HG02970 (cell line): ENCODE measurements around the gene GCNT1.
"Not testable (repeated sequence)": the region's sequence is repeated elsewhere in the genome, so short reads cannot be mapped to it uniquely, and the experiment has no call there.

Experiments
- ATAC-seq: cut with Tn5 transposase; IDR thresholded peaks from one replicate; pipeline ENCODE4 v1.9.1; 2021; ENCODE audit warnings: mild to moderate bottlenecking, moderate library complexity, moderate number of reproducible peaks; ENCODE audit not compliant: unreplicated experiment, low FRiP score

GCNT1 gene

DNA sequence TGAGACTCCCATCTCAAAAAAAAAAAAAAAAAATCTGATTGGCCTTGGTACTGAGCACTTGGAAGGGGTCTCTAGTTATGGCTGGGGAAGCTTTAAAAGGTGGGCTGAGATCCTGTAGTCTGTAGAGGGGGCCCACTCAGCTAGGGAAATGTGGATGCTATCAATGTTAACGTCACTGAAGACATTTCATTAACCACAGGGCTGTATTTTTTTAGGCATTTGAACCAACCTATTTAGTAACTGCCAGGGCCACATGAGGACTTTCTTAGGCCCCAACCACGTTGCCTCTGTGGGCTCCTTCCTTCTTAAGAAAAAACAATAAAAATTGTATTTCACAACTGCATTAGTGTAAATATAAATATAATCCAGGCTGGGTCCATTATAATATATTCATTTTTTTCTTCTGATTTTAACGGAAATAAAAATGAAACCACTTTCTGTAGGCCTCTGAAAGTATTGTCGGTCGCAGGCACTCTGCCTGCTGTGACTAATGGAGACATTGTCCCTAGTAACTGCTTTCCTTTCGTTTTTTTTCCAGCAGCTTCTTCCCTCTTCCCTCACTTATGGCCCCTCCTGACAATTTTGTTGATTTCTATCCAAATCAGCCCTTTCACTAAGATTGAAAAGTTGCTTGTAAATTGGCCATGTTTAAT lies 71.6 kb downstream of the GCNT1 start:
- no peak for ATAC-seq

DNA sequence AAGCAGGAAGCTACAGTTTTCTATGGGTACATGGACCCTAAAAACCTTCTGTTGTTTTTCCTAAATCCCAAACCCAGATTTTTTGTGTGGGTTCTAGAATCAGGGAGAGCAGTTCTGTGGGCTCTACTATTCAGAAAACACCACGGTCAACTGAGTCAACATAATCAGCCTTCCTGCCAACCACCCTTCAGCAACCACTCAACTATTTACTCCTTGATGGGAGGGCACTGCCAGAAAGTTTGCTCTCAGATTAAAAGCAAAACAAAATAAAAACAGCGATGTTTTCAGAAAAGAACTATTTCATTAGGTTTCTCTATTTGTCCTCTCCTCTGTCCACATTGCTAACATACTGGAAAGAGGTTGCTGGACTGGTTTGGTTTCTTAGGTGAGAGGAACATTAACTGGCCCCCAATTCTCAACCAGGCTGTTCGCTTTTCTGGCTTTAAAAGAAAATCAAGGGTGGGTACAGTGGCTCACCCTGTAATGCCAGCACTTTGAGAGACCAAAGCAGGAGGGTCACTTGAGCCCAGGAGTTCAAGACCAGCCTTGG lies 72.3 kb downstream of the GCNT1 start:
- no peak for ATAC-seq

DNA sequence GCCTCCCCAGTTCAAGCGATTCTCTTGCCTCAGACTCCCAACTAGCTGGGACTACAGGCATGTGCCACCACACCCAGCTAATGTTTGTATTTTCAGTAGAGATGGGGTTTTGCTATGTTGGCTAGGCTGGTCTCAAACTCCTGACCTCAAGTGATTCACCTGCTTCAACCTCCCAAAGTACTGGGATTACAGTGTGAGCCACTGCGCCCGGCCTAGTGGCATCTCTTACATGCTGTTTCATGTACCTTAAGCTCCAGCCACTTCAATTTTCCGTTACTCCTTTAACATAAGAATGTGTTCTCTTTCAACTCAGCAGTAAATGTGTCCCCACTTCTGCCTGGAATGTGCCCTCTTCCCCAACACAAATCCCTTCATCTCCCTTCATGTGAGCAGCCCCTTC lies 73.9 kb downstream of the GCNT1 start:
- ATAC-seq, result not testable (repeated sequence)

DNA sequence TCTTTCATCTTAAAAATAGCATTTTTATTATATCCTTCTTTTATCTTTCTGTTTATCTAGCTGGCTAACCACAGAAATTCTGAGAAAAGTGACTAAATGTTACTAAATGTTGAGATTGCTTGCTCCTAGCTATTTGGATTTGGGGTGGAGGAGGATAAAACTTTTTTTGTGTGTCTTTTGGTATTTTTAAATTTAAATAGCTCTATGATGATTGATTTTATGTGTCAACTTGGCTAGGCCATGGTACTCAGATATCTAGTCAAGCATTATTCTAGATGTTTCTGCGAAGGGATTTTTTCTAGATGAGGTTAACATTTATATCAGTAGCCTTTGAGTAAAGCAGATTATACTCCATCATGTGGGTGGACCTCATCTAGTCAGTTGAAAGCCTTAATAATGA lies 75.0 kb downstream of the GCNT1 start:
- ATAC-seq, result no peak

DNA sequence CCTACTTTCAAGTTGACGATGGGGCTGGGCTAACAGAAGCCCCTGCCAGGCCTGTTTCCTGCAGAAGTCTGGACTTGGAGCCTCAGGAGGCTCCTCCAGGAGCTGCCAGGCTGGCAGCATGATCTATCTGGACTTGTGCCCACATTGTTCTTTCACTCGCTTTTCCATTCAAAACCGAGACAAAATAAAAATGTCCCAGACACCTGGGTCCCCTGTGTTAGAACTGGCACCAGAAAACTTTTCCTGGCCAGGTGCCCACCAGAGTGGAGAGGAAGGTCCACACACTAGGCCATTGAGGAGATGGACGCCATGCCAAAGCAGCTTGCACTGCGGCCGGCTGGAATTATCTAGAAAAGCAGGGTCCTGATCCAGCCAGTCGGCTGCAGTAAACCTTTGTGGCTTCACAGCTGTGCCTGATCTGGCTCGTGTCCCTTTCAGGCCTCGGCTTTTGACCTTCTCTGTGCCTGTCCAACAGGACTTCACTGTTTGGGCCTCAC lies 78.2 kb downstream of the GCNT1 start:
- ATAC-seq, result no peak

DNA sequence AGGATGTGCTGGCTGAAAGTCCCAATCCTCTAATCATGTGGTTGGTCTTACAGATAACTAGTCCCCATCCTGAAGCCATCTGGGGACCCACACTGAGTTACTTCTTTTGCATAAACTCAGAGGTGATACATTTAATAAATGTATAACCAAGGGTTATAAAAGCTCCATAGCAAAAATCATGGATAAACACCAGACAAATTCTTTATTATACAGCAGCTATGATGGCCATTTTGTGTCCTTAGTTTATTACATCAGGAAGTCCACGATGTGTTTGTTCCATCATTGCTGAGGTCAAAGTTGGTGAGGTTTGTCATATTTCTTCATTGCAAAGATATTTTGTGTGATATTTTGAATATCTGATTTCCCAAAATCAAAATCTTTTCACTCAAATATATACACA lies 80.2 kb downstream of the GCNT1 start:
- no peak for ATAC-seq

DNA sequence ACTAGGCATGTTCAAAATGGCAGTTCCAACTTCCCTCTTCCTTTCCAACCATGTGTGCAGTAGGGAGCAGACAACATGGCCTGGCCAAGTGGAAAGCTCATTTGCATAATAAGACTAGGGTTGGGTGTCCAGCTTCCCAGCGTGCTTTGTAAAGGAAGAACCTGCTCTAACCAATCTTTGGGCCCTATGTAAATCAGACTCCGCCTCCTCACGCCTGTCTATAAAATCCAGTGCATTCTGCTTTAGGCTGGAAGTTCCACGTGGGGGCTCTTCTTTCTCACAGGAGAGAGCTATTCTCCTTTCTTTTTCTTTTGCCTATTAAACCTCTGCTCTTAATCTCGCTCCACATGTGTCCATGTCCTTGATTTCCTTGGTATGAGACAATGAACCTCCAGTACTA lies 83.4 kb downstream of the GCNT1 start:
- no peak for ATAC-seq

DNA sequence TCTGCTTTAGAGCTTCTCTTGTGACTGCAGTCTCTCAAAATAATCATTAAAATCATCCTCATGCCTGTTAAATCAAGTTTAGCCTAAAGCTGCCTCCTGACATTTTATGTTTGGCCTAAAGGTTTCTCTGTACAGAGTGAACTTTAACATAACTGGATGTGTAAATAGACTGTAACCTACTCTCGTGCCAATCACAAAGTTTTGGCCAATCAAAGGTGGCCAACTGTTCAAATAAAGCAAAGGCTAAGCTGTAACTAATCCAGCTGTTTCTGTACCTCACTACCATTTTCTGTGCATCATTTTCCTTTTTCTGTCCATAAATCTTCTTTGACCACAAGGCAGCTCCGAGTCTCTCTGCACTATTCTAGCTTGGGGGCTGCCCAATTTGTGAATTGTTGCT lies 86.2 kb downstream of the GCNT1 start:
- no peak for ATAC-seq

DNA sequence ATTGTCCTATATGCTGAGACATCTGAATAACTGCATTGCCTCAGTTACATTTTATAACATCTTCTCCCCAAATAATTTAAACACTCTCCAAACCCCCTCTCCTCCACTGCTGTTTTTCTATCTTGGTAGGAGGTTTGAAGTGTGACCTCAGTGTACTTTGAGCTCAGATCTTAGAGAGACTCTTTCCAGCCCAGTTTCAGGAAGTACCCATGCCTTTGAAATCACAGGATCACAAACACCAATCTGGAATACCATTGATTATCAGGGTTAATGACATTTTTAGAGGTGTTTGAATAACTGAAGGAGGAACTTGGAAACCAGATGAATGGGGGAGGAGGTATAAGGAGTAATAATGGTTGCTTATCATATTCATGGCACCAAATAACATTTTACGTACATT lies 93.2 kb downstream of the GCNT1 start:
- no peak for ATAC-seq

DNA sequence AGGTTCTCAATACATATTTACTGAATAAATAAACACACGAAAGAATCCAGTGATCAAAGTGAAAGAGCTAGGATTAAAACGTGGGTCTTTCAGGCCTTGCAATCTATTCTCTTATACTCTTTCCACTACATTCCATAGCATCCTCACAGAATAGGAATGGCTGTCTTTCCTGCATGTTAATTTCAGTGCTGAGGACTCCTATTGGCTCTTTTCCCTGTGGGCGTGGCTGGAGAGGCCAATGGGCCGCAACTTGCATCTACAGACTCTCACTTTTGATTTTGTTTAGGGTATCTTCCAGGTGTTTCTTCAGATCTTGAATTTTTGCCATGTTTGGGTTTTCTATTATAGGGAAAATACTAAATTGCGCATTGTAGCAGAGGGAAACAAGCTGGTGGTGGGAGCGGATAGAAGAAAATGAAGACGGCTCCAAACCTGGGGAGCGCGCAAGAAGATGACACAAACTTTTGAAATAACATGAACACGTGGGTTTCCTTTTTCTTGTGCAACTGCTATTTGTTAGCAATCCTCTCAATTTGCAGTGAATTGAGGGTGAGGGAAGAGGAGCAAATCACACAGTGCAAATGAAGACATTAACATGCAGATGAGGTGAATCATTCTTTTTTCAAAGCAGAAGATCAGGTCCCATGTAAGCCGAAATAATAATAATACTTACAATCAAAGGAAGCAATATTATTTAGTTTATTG lies 93.9 kb downstream of the GCNT1 start:
- no peak for ATAC-seq

DNA sequence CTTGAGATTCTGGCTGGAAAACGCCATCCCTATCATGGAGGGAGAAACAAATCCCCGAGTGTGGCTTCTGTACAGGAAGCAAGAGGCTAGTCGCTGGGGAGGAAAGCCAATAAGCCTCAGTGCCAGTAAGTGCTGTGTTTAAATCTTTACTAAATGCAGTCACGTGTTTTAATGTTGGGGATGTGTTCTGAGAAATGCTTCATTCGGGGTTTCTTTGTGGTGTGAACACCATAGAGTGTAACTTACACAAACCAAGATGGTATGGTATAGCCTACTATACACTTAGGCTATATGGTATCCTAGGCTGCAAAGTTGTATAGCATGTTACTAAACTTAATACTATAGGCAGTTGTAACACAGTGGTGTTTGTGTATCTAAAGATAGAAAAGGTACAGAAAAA lies 94.7 kb downstream of the GCNT1 start:
- ATAC-seq, result no peak
